Measurements from ENCODE around the gene LMX1B. TPM values are rescaled to one million over a fixed set of nuclear protein-coding genes. Genes with fewer than 3 reads are reported as not detected.
A peak's percentile ranks its signal among the peaks of the same experiment; 100 is the strongest.

LMX1B gene
- total RNA-seq, 2 donors from 2014 or later: 0.81 to 1.8 TPM

- DNase-seq (no peak), ATAC-seq (no peak)
- intact Hi-C loops (cut with DNase I): no loop called here
Observed at GRCh38 chr9:126684965-126685465, 71.3 kb downstream of the LMX1B start.

DNA sequence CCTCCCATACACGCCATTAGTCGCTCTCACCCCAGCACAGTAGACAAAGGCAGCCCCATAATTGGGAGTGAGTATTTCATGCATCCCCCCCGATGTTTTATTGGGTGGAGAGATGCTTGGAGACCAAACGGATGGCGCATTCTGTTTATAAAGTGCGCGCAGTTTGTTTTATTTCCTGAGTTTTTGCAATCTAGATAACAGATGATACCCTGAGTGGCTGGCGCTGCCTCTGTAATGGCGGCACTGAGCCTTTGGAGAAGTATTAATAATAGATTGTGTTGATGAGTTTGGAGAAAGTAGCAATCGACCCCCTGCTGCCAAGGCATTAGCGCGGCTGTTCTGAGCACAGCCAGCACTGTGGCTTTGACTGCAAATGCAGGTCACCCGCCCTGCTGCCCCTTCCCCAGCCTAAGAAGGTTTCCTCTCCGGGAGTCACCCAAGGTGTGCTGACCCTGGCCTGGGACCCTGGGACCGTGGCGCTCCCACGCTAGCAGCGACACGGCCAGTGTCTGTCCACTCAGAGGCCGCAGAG, 74.3 kb downstream of the LMX1B start:
- intact Hi-C loops (cut with DNase I): no loop called here
- ATAC-seq: no peak
- DNase-seq: no peak

DNA sequence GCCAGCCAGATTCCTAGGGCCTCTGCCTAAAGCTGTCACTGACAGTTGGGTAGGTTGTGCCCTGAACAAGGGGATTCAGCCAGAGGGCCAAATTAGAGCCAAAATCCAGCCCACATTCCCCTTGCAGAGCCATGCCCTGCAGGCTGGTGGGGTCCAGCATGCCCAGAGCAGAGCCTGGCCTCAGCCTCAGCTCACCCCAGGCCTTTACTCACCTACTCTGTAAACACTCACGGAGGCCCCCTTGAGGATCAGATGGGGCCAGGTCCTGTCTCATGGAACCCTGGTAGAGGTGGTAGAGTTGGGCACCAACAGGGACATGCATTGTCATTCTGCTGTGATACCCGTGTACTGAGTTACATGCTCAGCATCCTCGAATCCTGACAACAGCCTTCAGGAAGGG, 74.9 kb downstream of the LMX1B start:
- intact Hi-C loops (cut with DNase I): no loop called here
- ATAC-seq: no peak
- DNase-seq: no peak

- no peak for DNase-seq
- ATAC-seq: no peak
- intact Hi-C loops (cut with DNase I): no loop called here
Observed at GRCh38 chr9:126689027-126689825, 75.5 kb downstream of the LMX1B start.

DNA sequence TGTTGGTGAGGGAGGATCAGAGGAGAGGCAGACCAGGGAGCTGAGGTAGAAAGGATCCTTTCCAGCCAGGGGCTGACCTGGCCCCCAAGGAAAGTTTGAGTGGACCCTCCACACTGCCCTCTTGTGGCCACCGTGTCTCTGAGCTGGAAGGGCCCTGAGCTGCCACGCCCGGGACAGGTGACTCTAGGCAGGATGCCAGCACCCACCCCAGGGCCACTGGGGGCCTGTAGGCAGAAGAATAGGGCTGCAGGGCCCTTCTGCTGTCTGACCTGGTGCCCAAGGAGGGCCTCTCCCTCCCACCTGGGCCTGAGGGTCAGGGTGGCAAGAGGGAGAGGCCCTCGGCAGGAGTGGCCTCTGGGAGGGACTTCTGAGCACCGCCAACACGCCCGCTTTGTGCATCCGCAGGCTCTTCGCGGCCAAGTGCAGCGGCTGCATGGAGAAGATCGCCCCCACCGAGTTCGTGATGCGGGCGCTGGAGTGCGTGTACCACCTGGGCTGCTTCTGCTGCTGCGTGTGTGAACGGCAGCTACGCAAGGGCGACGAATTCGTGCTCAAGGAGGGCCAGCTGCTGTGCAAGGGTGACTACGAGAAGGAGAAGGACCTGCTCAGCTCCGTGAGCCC, 76.8 kb downstream of the LMX1B start:
- peak; percentile 44 for DNase-seq

DNA sequence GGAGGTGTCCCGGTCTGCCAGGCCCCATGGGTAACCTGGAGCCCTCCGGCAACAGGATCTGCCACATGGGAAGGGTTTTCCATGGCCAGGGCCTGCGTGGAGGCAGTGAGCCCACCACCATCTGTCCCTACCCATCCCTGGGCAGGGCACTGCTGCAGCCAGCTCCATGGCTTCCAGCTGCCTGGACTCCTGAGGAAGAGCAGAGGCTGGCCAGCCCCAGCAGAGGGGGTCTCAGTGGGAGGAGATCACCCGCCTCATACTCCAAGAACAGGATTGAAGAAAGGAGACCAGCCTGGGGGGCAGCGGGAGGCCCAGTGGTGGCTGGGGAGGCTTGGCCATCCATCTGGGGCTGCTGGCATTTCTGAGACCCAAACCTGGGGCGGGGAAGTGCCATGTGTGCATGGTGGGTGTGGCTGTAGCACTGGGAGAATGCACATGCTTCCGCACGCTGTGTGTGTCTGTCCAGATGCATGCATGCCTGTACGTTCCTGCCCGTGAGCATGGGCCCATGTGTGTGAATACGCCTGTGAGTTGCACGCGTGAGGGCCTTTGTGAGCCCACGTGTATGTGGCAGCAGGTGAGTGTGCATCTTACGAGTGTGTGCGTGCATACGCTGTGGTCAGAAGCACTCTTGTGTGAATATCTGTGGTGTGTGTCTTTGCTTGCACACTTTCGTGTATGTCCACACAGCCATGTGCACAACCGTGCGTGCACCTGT, 78.5 kb downstream of the LMX1B start:
- DNase-seq (peak; percentile 6), ATAC-seq (no peak)
- intact Hi-C loops (cut with DNase I): loop anchor here (5.0 kb wide), 1 partner anchor 80 kb away; the partner anchor contains the start of gene LMX1B (in 2 of the 2)

More for the DNA sequence above, 76.8 kb downstream of the LMX1B start:
- intact Hi-C loops (cut with DNase I): loop anchor here (5.0 kb wide), 1 partner anchor 78 kb away; the partner anchor contains the start of gene LMX1B (in 2 of the 2)
- ATAC-seq: peak; percentile 48 to 67

DNA sequence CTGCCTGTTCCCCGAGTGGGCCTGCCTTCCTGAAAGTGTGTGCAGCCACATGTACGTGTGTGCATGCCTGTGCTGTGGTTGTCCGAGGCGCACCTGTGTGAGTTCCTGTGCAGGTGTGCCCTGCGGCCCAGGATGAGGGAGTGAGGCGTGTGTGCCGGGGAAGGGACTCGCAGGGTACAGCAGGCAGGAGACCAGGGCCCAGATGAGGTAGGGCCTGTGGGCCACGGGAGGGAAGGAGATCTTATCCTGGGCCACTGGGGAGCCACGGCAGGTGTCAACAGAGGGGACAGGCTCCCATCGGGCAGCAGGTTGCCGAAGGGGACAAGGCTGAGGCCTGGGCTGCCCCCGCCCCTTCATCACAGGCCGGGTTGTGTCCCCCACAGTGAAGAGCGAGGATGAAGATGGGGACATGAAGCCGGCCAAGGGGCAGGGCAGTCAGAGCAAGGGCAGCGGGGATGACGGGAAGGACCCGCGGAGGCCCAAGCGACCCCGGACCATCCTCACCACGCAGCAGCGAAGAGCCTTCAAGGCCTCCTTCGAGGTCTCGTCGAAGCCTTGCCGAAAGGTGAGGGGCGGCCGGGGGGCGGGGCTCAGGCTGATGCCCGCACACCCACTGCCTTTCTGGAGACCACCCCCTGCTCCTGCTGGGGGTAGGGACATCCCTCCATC, 79.2 kb downstream of the LMX1B start:
- DNase-seq: peak; percentile 19
- intact Hi-C loops (cut with DNase I): loop anchor here (5.0 kb wide), 1 partner anchor 81 kb away; the partner anchor contains the start of gene LMX1B (in 2 of the 2)
- ATAC-seq: no peak

- no peak for ATAC-seq
- peak; percentile 22 for DNase-seq
- intact Hi-C loops (cut with DNase I): loop anchor here (5.0 kb wide), 1 partner anchor 81 kb away; the partner anchor contains the start of gene LMX1B (in 2 of the 2)
Observed at GRCh38 chr9:126693428-126693944, 79.8 kb downstream of the LMX1B start.

GRCh38 chr9:126694206-126695081, 80.7 kb downstream of the LMX1B start:
- intact Hi-C loops (cut with DNase I): loop anchor here (5.0 kb wide), 1 partner anchor 82 kb away; the partner anchor contains the start of gene LMX1B (in 2 of the 2)
- ATAC-seq: no peak
- DNase-seq: peak; percentile 14

DNA sequence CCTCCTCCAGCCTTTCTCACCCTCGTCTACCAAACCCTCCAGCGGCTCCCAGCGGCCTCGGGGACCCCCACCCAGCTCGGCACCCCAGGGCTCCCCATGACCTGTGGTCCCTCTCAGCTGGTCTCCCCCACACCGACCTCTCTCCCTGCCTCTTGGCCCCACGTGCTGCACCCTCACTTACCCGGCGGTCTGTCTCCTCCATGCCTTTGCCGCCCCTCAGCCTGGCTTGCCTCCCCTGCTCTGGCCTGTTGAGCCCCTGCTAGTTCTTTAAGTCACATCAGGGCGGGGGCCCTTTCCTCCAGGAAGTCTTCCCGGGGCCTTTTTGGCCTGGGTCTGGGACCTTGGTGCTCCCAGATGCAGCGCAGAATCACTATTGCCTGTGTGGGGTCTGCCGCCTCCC, 81.5 kb downstream of the LMX1B start:
- no peak for ATAC-seq
- peak; percentile 9 for DNase-seq
- intact Hi-C loops (cut with DNase I): no loop called here

- ATAC-seq (no peak), DNase-seq (peak; percentile 13)
- intact Hi-C loops (cut with DNase I): no loop called here
Observed at GRCh38 chr9:126695701-126696400, 82.1 kb downstream of the LMX1B start.

- ATAC-seq (no peak), DNase-seq (peak; percentile 12)
- intact Hi-C loops (cut with DNase I): no loop called here
Observed at GRCh38 chr9:126696401-126697145, 82.8 kb downstream of the LMX1B start.

DNA sequence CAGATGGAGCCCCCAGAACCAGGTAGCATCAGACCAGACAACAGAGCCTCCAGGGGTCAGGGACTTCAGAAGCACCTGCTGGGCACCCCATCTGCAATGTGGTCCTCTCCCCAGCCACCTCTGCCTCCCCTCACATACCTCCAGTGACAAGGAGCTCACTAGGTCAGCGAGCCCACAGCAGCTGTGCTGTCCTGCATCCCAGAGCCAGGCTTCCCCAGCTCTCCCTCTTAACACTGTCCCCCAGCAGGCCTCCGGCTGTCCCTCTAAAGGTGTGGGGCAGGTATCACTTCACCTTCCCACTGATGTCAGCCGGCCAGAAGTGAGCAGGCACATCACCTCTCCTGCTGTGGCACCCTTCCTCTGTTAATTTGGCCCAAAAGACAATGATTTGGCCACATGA, 83.6 kb downstream of the LMX1B start:
- peak; percentile 10 for DNase-seq
- intact Hi-C loops (cut with DNase I): no loop called here

GRCh38 chr9:126698251-126698650, 84.5 kb downstream of the LMX1B start:
- DNase-seq (no peak), ATAC-seq (no peak)
- intact Hi-C loops (cut with DNase I): no loop called here

More for the DNA sequence above, 83.6 kb downstream of the LMX1B start:
- no peak for ATAC-seq

DNA sequence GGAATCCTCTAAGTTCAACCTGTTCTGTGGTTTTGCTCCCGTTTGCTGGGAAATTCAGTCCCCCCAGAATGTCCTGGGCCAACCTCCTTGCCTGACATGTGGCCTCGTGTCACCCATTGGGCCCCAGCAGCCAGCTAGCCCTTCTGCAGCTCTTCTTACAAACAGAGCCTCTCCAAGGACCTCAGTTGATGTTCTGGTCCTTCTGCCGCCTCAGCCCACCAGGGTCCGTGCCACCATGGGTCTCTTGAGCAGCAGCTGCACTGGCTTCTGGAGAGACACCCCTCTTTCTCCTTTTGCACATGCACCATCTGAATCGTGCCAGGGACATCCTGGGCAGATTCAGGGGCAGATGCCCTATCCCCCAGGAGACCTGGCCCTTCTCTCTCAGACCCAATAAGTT, 85.0 kb downstream of the LMX1B start:
- intact Hi-C loops (cut with DNase I): no loop called here

GRCh38 chr9:126699401-126699881, 85.7 kb downstream of the LMX1B start:
- intact Hi-C loops (cut with DNase I): no loop called here
- DNase-seq (peak; percentile 14), ATAC-seq (no peak)

More for the DNA sequence above, 85.0 kb downstream of the LMX1B start:
- no peak for ATAC-seq
- peak; percentile 12 for DNase-seq

Data from left cardiac atrium (tissue), 4 donors.